HL-60 (cell line): Measurements from ENCODE around the gene UBE2E2.

Source experiments
- DNase-seq, 2 experiments: peaks; one replicate each; pipeline ENCODE4 v3.0.0-alpha.2; 2010 to 2020; ENCODE audit warnings: low read depth in 1 of 2, low spot score in 1 of 2
- H3K27ac ChIP-seq: fragments of 250-450 bp; sonication (Bioruptor Pico); replicated peaks from 2 replicates; pipeline ENCODE4 v1.5.1; 2020; ENCODE audit warnings: mild to moderate bottlenecking, moderate library complexity
- H3K27me3 ChIP-seq: fragments of 250-450 bp; sonication (Bioruptor Pico); 2 replicates; pipeline ENCODE4 v1.5.1; 2021; ENCODE audit warnings: mild to moderate bottlenecking, moderate library complexity; ENCODE audit not compliant: insufficient read depth, poor library complexity, severe bottlenecking
- H3K4me3 ChIP-seq: replicated peaks from 2 replicates; pipeline ENCODE4 v1.5.1; 2011; ENCODE audit warnings: mild to moderate bottlenecking, control low read depth, low read length; ENCODE audit not compliant: insufficient read depth
- GABPA ChIP-seq: IDR thresholded peaks from 2 replicates; pipeline ENCODE4 v1.6.1; 2012; ENCODE audit warnings: low read depth
- POLR2AphosphoS5 ChIP-seq: IDR thresholded peaks from 2 replicates; pipeline ENCODE4 v1.6.1; 2012; ENCODE audit warnings: low read depth
- REST ChIP-seq: IDR thresholded peaks from 2 replicates; pipeline ENCODE4 v1.6.1; 2012; ENCODE audit warnings: low read depth; ENCODE audit not compliant: insufficient replicate concordance
- SPI1 ChIP-seq: IDR thresholded peaks from 2 replicates; pipeline ENCODE4 v1.6.1; 2012; ENCODE audit warnings: low read depth, mild to moderate bottlenecking, borderline replicate concordance
- TF ChIP-seq, protein P1 (sequence below): IDR thresholded peaks from one replicate; pipeline ENCODE4 v1.5.1; 2011; ENCODE audit warnings: low read length, control low read depth, inconsistent platforms; ENCODE audit not compliant: insufficient read depth

Gene UBE2E2

GRCh38 chr3:23518441-23518840 lies 315.3 kb downstream of the UBE2E2 start:
- DNase-seq, result no peak
- no peak overlapping the region for H3K4me3 ChIP-seq
- TF ChIP-seq SPI1, result no peak
- TF ChIP-seq POLR2AphosphoS5, result no peak
- TF ChIP-seq, protein P1, sequence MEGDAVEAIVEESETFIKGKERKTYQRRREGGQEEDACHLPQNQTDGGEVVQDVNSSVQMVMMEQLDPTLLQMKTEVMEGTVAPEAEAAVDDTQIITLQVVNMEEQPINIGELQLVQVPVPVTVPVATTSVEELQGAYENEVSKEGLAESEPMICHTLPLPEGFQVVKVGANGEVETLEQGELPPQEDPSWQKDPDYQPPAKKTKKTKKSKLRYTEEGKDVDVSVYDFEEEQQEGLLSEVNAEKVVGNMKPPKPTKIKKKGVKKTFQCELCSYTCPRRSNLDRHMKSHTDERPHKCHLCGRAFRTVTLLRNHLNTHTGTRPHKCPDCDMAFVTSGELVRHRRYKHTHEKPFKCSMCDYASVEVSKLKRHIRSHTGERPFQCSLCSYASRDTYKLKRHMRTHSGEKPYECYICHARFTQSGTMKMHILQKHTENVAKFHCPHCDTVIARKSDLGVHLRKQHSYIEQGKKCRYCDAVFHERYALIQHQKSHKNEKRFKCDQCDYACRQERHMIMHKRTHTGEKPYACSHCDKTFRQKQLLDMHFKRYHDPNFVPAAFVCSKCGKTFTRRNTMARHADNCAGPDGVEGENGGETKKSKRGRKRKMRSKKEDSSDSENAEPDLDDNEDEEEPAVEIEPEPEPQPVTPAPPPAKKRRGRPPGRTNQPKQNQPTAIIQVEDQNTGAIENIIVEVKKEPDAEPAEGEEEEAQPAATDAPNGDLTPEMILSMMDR, result no peak
- no peaks in the 10 kb centered on the region for H3K27me3 ChIP-seq
- H3K27ac ChIP-seq, result no peak overlapping the region

GRCh38 chr3:23519314-23520208 lies 316.4 kb downstream of the UBE2E2 start:
- no peaks in the 10 kb centered on the region for H3K27me3 ChIP-seq
- no peak overlapping the region for H3K27ac ChIP-seq
- TF ChIP-seq SPI1, result no peak
- TF ChIP-seq GABPA, result no peak
- TF ChIP-seq, protein P1, result no peak
- no peak for TF ChIP-seq POLR2AphosphoS5
- no peak for TF ChIP-seq REST
- DNase-seq, result no peak
- H3K4me3 ChIP-seq, result no peak overlapping the region

GRCh38 chr3:23527326-23527725 lies 324.2 kb downstream of the UBE2E2 start:
- no peak for DNase-seq
- TF ChIP-seq SPI1, result no peak
- TF ChIP-seq REST, result no peak
- TF ChIP-seq GABPA, result no peak
- no peak for TF ChIP-seq POLR2AphosphoS5
- TF ChIP-seq, protein P1, result no peak
- H3K27ac ChIP-seq, result no peak overlapping the region
- no peak overlapping the region for H3K4me3 ChIP-seq
- H3K27me3 ChIP-seq, result no peaks in the 10 kb centered on the region
